Measurements from ENCODE around the gene DNAH12.

DNAH12 gene

DNA sequence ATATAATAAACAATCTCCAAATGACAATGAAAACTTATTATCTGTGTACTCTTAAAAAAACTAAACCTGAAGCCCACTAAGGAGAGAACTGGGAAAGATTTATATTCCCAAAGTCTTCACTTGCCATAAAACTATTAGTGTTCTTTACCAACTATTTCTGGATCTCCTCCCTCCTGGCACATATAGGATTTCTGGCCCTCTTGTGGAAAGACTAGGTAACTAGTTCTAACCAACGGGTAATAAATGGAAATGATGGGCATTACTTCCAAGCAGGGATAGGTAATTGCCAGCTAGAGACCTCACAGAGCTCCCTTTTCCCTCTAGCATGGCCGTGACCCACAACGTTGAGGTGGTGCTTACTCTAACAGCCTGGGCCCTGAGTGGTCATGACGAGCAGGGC is 110.1 kb downstream of the DNAH12 start:
- no peak overlapping the region for H3K4me2 ChIP-seq (ENCODE audit: low read length)
- no peaks in the 10 kb centered on the region for H3K36me3 ChIP-seq (ENCODE audit: control insufficient read depth, low read length)
- TF ChIP-seq, protein P1, sequence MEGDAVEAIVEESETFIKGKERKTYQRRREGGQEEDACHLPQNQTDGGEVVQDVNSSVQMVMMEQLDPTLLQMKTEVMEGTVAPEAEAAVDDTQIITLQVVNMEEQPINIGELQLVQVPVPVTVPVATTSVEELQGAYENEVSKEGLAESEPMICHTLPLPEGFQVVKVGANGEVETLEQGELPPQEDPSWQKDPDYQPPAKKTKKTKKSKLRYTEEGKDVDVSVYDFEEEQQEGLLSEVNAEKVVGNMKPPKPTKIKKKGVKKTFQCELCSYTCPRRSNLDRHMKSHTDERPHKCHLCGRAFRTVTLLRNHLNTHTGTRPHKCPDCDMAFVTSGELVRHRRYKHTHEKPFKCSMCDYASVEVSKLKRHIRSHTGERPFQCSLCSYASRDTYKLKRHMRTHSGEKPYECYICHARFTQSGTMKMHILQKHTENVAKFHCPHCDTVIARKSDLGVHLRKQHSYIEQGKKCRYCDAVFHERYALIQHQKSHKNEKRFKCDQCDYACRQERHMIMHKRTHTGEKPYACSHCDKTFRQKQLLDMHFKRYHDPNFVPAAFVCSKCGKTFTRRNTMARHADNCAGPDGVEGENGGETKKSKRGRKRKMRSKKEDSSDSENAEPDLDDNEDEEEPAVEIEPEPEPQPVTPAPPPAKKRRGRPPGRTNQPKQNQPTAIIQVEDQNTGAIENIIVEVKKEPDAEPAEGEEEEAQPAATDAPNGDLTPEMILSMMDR (IDR thresholded peaks at IDR 0.05; ENCODE audit: low read depth, low read length, poor library complexity, severe bottlenecking) = no peak
- TF ChIP-seq EZH2phosphoT487 (IDR thresholded peaks at IDR 0.05; ENCODE audit: borderline replicate concordance, low read length) = no peak

DNA sequence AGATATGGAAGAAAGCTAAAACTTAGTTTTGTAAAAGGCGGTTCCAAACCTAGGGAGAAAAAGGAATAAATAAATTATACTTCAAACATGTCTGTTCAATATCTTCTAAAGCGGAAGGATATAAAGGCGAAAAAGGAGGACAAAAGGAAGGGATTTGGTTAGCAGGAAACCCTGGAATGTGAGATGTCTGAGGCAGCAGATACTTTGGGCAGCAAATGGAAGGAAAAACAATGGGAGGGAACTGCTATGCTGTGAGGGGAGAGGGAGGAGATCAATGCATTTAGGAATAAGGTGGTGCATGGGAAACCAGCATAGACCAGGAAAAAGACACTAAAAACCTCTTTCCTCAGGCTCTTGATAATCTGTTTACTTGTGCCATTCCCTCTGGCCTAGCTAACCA is 120.8 kb downstream of the DNAH12 start:
- no peak for TF ChIP-seq EZH2phosphoT487 (IDR thresholded peaks at IDR 0.05; ENCODE audit: borderline replicate concordance, low read length)
- TF ChIP-seq, protein P1 (IDR thresholded peaks at IDR 0.05; ENCODE audit: low read depth, low read length, poor library complexity, severe bottlenecking) = no peak
- no peak overlapping the region for H3K4me2 ChIP-seq (ENCODE audit: low read length)
- no peaks in the 10 kb centered on the region for H3K9me3 ChIP-seq (ENCODE audit: control insufficient read depth, insufficient read depth, low read length)
- H3K79me2 ChIP-seq (ENCODE audit: control insufficient read depth, low read length) = no peaks in the 10 kb centered on the region
- no peaks in the 10 kb centered on the region for H3K9me2 ChIP-seq (replicated peaks; ENCODE audit: control insufficient read depth, low read length)
- no peaks in the 10 kb centered on the region for H4K20me1 ChIP-seq (ENCODE audit: control insufficient read depth, insufficient read depth, low read depth, low read length)
- peaks cover 9% of the 10 kb centered on the region; the same call in 1 of the 2 replicates for H3K27me3 ChIP-seq (ENCODE audit: control insufficient read depth, low read length)
- H3K36me3 ChIP-seq (ENCODE audit: control insufficient read depth, low read length) = no peaks in the 10 kb centered on the region
- no peak overlapping the region for H3K27ac ChIP-seq (ENCODE audit: low read depth, low read length)
- no peaks in the 10 kb centered on the region for H3K4me1 ChIP-seq (ENCODE audit: control insufficient read depth, low read length)
- no peaks in the 10 kb centered on the region for H3F3A ChIP-seq (ENCODE audit: control insufficient read depth, insufficient read depth)
- H3K4me3 ChIP-seq (ENCODE audit: low read length) = no peak overlapping the region

More for the DNA sequence above, 110.1 kb downstream of the DNAH12 start:
- no peaks in the 10 kb centered on the region for H3K4me1 ChIP-seq (ENCODE audit: control insufficient read depth, low read length)
- H3F3A ChIP-seq (ENCODE audit: control insufficient read depth, insufficient read depth) = no peaks in the 10 kb centered on the region
- no peak overlapping the region for H3K4me3 ChIP-seq (ENCODE audit: low read length)
- no peaks in the 10 kb centered on the region for H4K20me1 ChIP-seq (ENCODE audit: control insufficient read depth, insufficient read depth, low read depth, low read length)
- no peak overlapping the region for H3K27ac ChIP-seq (ENCODE audit: low read depth, low read length)
- H3K79me2 ChIP-seq (ENCODE audit: control insufficient read depth, low read length) = no peaks in the 10 kb centered on the region
- no peaks in the 10 kb centered on the region for H3K9me3 ChIP-seq (ENCODE audit: control insufficient read depth, insufficient read depth, low read length)
- no peaks in the 10 kb centered on the region for H3K9me2 ChIP-seq (replicated peaks; ENCODE audit: control insufficient read depth, low read length)
- no peaks in the 10 kb centered on the region for H3K27me3 ChIP-seq (ENCODE audit: control insufficient read depth, low read length)

DNA sequence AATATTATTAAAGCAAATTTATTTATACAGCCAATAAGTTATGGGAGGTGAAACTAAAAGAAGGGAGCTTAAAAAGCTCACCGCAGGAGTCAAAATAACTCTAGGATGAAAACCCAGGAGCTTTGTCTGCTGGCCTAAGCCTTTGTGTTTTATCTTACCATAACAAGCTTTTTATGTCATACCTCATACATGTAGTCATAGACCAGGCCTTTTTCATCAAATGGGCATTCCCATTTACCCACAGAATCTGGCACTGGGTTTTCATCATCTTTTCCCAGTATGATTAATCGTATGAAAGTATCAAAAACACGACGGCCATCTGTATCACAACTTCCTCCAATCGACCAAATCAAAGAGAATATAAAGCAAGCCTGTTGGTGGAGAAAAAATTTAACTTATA is 122.8 kb downstream of the DNAH12 start:
- Histone ChIP-seq H3K4me1 (ENCODE audit: control insufficient read depth, low read length) (no peaks in the 10 kb centered on the region), H4K20me1 (ENCODE audit: control insufficient read depth, insufficient read depth, low read depth, low read length) (no peaks in the 10 kb centered on the region), H3K27ac (ENCODE audit: low read depth, low read length) (no peak overlapping the region), H3K79me2 (ENCODE audit: control insufficient read depth, low read length) (no peaks in the 10 kb centered on the region), H3K9me3 (ENCODE audit: control insufficient read depth, insufficient read depth, low read length) (no peaks in the 10 kb centered on the region), H3K36me3 (ENCODE audit: control insufficient read depth, low read length) (no peaks in the 10 kb centered on the region), H3K9me2 (replicated peaks; ENCODE audit: control insufficient read depth, low read length) (no peaks in the 10 kb centered on the region), H3K4me2 (ENCODE audit: low read length) (no peak overlapping the region), H3F3A (ENCODE audit: control insufficient read depth, insufficient read depth) (no peaks in the 10 kb centered on the region), H3K27me3 (ENCODE audit: control insufficient read depth, low read length) (peaks cover 8% of the 10 kb centered on the region; the same call in 1 of the 2 replicates), H3K4me3 (ENCODE audit: low read length) (no peak overlapping the region)
- TF ChIP-seq, protein P1 (IDR thresholded peaks at IDR 0.05; ENCODE audit: low read depth, low read length, poor library complexity, severe bottlenecking) = no peak
- TF ChIP-seq EZH2phosphoT487 (IDR thresholded peaks at IDR 0.05; ENCODE audit: borderline replicate concordance, low read length) = no peak

Measured in DOHH2 (cell line).